ENCODE data around the gene HAPSTR1. TPM values are rescaled to one million over a fixed set of nuclear protein-coding genes. Genes with fewer than 3 reads are reported as not detected.

HAPSTR1 gene
- total and polyA plus RNA-seq, 2 of the 13 experiments (the other 11 are each of a cell fraction or from before 2014, with no cell fraction given) = 25.2 to 83.2 TPM

GRCh38 chr16:9112166-9112843, 20.9 kb downstream of the HAPSTR1 start (continued):
- TF ChIP-seq ZNF576 (CRISPR knock-in tag; IDR thresholded peaks at IDR 0.05) (no peak), DDIT3 (CRISPR knock-in tag; IDR thresholded peaks at IDR 0.05) (no peak), IKZF5 (CRISPR knock-in tag; IDR thresholded peaks at IDR 0.05) (no peak; the same call in 1 of the 2 replicates), ZBTB2 (CRISPR knock-in tag; IDR thresholded peaks at IDR 0.05; ENCODE audit: low read depth) (no peak), ATAD3A (CRISPR knock-in tag; IDR thresholded peaks at IDR 0.05) (no peak), RBM22 (optimal IDR thresholded peaks at IDR 0.05; ENCODE audit: low read length) (peak; percentile 95), SCMH1 (CRISPR knock-in tag; IDR thresholded peaks at IDR 0.05; ENCODE audit: borderline replicate concordance) (no peak), ZFYVE20 (CRISPR knock-in tag; IDR thresholded peaks at IDR 0.05; ENCODE audit: borderline replicate concordance, low read depth) (no peak), AHR (CRISPR knock-in tag; IDR thresholded peaks at IDR 0.05) (peak; percentile 32; the same call in 1 of the 2 replicates), KLF11 (CRISPR knock-in tag; IDR thresholded peaks at IDR 0.05) (no peak), STAT5B (CRISPR knock-in tag; IDR thresholded peaks at IDR 0.05) (no peak), PRDM4 (CRISPR knock-in tag; IDR thresholded peaks at IDR 0.05; ENCODE audit: borderline replicate concordance) (no peak), ATF4 (CRISPR knock-in tag; IDR thresholded peaks at IDR 0.05) (peak; percentile 20 to 87; a peak in 2 of 4 replicates), ZNF383 (CRISPR knock-in tag; IDR thresholded peaks at IDR 0.05; ENCODE audit: borderline replicate concordance) (no peak), NR2C2 (CRISPR knock-in tag; IDR thresholded peaks at IDR 0.05; ENCODE audit: borderline replicate concordance) (0 out of 2 replicates have a peak, but pooled peaks have one; percentile 9), ZNF580 (CRISPR knock-in tag; IDR thresholded peaks at IDR 0.05; ENCODE audit: borderline replicate concordance, low read depth) (no peak), DPF2 (CRISPR knock-in tag; IDR thresholded peaks at IDR 0.05; ENCODE audit: borderline replicate concordance, low read depth) (no peak)
